ENCODE data around the gene MACF1.
"Not testable (repeated sequence)": the region's sequence is repeated elsewhere in the genome, so short reads cannot be mapped to it uniquely, and the experiment has no call there.

Gene MACF1

DNA sequence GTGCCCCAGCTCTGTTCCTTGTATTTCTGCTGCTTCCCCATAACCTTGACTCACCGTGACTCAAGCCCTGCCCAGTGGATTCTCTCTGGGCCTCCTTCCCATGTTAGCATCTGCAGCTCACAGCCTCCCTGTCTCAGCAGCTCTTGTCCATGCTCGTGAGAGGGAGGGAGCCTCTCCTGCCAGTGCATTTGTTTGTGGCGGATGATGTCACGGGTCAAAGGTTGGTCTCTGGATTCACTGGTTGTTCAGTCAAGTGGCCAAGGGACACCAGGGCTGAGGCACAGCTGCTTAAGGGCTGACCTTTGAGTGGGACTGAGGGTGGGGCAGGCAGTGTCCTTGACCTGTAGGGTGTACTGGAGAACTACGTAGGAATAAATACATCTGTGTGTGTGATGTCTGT, 314.9 kb downstream of the MACF1 start:
- DNase-seq = not testable (repeated sequence)

DNA sequence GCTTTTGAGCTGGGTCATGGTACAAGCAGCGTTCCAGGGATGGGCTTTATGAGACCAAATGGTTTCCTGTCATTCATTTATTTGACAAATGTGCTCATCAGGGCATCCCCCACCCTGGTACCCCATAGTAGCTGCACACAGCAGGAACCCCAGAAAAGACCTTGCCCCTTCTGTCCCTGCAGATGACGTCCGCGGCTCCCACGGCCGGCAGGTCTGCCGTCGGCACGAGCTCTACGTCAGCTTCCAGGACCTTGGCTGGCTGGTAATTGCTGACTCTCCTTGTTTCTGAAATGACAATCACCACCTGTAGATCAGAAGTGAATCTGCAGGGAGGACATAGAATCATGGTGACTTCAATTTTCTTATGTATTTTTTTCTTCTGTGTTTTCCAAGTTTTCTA, 317.7 kb downstream of the MACF1 start:
- DNase-seq = not testable (repeated sequence)

DNA sequence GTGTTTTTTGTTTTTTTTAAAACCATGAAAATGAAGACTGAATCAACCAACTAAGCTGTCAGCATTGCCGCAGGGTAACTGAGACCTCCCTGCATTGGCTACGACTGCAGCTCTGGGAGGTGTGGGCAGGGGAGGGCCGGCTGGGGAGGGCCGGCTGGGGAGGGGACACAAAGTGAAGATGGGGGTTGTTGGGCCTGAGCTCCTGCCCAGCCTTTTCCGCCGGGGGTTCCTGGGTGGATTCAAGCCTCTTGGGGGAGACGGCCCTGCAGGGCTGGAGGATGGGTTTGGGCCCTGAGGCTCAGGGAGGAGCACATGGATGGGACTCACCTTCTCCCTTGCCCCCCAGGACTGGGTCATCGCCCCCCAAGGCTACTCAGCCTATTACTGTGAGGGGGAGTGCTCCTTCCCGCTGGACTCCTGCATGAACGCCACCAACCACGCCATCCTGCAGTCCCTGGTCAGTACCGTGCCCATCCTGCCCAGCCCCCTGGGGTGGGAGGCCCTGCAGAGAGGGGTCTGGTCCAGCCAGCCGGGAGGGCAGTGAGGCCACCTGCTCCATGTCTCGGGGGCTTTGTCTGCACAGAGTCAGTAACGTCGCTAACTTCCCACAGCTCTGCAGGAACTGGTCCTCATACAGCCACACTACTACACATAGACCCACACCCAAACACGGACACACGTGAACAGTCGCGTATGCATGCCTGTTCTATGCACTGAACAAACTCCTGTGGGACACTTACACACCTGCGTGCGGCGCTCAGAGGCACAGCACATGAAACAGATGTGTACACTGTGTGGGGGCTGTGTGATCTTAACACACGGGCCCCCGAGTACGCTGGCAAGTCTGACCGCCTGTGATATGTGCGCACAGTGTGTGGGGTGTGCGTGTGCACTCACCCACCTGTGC, 318.4 kb downstream of the MACF1 start:
- TF ChIP-seq POLR2A (IDR thresholded peaks at IDR 0.05; ENCODE audit: low read length) (no peak), GATA1 (IDR thresholded peaks at IDR 0.05; ENCODE audit: low read depth, low read length) (no peak)
- no peak for DNase-seq

GRCh38 chr1:39524171-39524570, 319.7 kb downstream of the MACF1 start:
- TF ChIP-seq GATA1 (IDR thresholded peaks at IDR 0.05; ENCODE audit: low read depth, low read length) = no peak
- TF ChIP-seq POLR2A (IDR thresholded peaks at IDR 0.05; ENCODE audit: low read length) = no peak
- no peak for DNase-seq

DNA sequence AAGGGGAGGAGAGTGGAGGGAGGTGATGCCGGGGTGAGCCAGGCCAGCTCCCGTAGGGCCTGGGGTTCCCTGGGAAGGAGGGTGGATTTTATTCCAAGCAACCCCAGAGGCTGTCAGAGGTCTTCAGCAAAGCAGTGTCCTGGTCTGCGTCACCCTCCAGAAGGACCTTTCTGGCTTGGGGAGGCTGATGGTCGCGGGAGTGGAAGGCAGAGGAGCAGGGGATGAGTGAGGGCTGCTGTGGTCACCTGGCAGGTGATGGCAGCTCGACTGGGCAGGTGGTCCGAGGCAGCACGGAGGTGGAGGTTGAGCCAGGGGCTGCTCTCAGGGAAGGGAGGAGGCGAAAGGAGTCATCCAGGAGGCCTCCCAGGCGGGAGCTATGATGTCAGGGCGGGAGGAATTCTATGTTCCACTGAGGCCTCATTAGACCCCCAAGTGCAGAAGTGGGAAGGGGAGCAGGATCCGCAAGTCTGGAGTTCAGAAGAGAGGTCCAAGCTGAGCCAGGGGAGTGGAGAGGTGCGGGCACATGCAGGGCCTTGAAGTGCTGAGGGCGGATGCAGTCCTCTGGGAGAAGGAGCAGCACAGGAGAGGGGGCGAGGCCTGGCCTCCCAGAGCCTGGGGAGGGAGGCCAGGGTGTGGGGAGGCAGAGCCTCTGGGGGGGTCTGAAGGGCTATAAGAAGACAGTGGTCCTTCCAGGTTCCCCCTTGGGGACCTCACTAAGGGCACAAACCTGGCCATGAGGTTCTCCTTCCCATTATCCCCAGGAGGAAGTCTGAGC, 320.3 kb downstream of the MACF1 start:
- DNase-seq = no peak
- TF ChIP-seq GATA1 (IDR thresholded peaks at IDR 0.05; ENCODE audit: low read depth, low read length) (no peak), POLR2A (IDR thresholded peaks at IDR 0.05; ENCODE audit: low read length) (no peak)

GRCh38 chr1:39525366-39526165, 321.1 kb downstream of the MACF1 start:
- no peak for TF ChIP-seq GATA1 (IDR thresholded peaks at IDR 0.05; ENCODE audit: low read depth, low read length)
- no peak for TF ChIP-seq POLR2A (IDR thresholded peaks at IDR 0.05; ENCODE audit: low read length)
- no peak for DNase-seq

- no peak for DNase-seq
- no peak for TF ChIP-seq POLR2A (IDR thresholded peaks at IDR 0.05; ENCODE audit: low read length)
- no peak for TF ChIP-seq GATA1 (IDR thresholded peaks at IDR 0.05; ENCODE audit: low read depth, low read length)
Observed at GRCh38 chr1:39526466-39527189, 322.1 kb downstream of the MACF1 start.

- not testable (repeated sequence) for DNase-seq
Observed at GRCh38 chr1:39527190-39527579, 322.7 kb downstream of the MACF1 start.

GRCh38 chr1:39528082-39528481, 323.6 kb downstream of the MACF1 start:
- TF ChIP-seq POLR2A (IDR thresholded peaks at IDR 0.05; ENCODE audit: low read length) (no peak), GATA1 (IDR thresholded peaks at IDR 0.05; ENCODE audit: low read depth, low read length) (no peak)
- no peak for DNase-seq

DNA sequence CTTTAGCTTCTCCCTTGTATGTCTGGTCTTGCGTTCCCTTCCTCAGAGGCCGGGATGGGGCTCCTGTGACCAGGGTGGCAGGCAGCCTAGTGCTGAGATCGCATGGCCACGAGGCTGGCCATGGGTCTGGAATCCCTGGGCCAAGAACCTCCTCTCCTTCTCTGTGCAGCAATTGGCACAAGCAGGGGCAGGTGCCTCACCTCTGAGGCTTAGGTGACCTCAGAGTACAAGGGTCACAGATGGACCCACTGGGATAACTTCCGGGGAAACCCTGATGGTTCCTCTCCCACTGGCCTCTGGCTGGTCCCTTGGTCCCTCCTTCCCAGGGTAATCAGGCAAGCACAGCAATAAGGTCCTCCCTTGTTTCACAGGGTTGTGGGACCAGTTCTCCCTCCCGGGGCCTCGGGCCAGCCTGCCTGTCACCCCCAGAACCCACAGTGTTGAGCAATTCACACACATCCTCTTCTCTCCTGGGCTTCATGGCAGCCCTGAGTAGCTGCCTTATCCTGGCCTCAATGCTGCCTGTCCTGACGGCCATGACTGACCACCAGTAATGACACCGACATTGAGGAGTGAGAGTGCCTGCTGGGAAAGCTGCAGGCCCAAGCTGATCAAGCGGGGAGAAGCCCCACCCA, 325.5 kb downstream of the MACF1 start:
- DNase-seq = no peak
- TF ChIP-seq GATA1 (IDR thresholded peaks at IDR 0.05; ENCODE audit: low read depth, low read length) (no peak), POLR2A (IDR thresholded peaks at IDR 0.05; ENCODE audit: low read length) (no peak)

- TF ChIP-seq POLR2A (IDR thresholded peaks at IDR 0.05; ENCODE audit: low read length) = no peak
- TF ChIP-seq GATA1 (IDR thresholded peaks at IDR 0.05; ENCODE audit: low read depth, low read length) = no peak
- no peak for DNase-seq
Observed at GRCh38 chr1:39531526-39531925, 327.0 kb downstream of the MACF1 start.

DNA sequence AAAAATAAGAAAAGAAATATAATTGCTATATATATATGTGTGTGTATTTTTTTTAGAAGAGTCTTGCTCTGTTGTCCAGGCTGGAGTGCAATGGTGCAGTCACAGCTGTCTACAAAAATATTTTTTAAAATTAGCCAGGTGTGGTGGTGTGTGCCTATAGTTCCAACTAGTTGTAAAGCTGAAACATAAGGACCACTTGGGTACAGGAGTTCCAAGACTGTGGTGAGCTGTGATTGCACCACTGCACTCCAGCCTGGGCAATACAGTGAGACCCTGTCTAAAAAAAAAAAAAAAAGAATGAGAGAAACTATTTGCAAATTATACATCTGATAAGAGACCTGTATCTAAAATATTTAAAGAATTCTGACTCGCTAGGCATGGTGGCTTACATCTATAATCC, 328.9 kb downstream of the MACF1 start:
- TF ChIP-seq POLR2A (IDR thresholded peaks at IDR 0.05; ENCODE audit: low read length) (no peak), GATA1 (IDR thresholded peaks at IDR 0.05; ENCODE audit: low read depth, low read length) (no peak)
- DNase-seq = no peak
